Loucy (cell line): ENCODE data around the gene RGMB.

Experiments
- EZH2phosphoT487 ChIP-seq: fragments of 200-600 bp; IDR thresholded peaks from 2 replicates; pipeline ENCODE4 v1.6.1; 2018; ENCODE audit warnings: antibody characterized with exemption, mild to moderate bottlenecking, moderate library complexity, borderline replicate concordance
- TF ChIP-seq, protein P1 (sequence below): fragments of 200-600 bp; sonication (generic); conservative IDR thresholded peaks from 2 replicates; pipeline ENCODE4 v1.5.1; 2014; ENCODE audit warnings: mild to moderate bottlenecking, antibody characterized with exemption, low read length

GRCh38 chr5:98771382-98772109 lies 1.9 kb upstream of the RGMB start:
- TF ChIP-seq, protein P1, sequence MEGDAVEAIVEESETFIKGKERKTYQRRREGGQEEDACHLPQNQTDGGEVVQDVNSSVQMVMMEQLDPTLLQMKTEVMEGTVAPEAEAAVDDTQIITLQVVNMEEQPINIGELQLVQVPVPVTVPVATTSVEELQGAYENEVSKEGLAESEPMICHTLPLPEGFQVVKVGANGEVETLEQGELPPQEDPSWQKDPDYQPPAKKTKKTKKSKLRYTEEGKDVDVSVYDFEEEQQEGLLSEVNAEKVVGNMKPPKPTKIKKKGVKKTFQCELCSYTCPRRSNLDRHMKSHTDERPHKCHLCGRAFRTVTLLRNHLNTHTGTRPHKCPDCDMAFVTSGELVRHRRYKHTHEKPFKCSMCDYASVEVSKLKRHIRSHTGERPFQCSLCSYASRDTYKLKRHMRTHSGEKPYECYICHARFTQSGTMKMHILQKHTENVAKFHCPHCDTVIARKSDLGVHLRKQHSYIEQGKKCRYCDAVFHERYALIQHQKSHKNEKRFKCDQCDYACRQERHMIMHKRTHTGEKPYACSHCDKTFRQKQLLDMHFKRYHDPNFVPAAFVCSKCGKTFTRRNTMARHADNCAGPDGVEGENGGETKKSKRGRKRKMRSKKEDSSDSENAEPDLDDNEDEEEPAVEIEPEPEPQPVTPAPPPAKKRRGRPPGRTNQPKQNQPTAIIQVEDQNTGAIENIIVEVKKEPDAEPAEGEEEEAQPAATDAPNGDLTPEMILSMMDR, result peak; percentile 70
- no peak for TF ChIP-seq EZH2phosphoT487
